Stomach (tissue), 4 donors: Measurements from ENCODE around the gene GPATCH2.

Experiments
- CTCF ChIP-seq, 7 experiments: fragments of 450-650 bp in 4 of 7; fragments of 200-600 bp in 3 of 7; sonication (generic) in 3 of 7; IDR thresholded peaks; one replicate each; pipeline ENCODE4 v1.5.1; 2016 to 2019; ENCODE audit warnings: antibody characterized with exemption in 7 of 7, control low read depth in 2 of 7, mild to moderate bottlenecking in 1 of 7
- EP300 ChIP-seq: sonication (generic); formaldehyde crosslinking; IDR thresholded peaks from one replicate; pipeline ENCODE4 v1.6.1; 2017; ENCODE audit warnings: antibody characterized with exemption
- POLR2A ChIP-seq, 4 donors: fragments of 450-650 bp; IDR thresholded peaks; one replicate each; pipeline ENCODE4 v1.6.1; 2016; ENCODE audit warnings: antibody characterized with exemption in 4 of 4, control low read depth in 2 of 4, mild to moderate bottlenecking in 1 of 4, moderate library complexity in 1 of 4
- POLR2AphosphoS5 ChIP-seq, 3 donors: sonication (generic); formaldehyde crosslinking; IDR thresholded peaks; one replicate each; pipeline ENCODE4 v1.6.1; 2016; ENCODE audit warnings: antibody characterized with exemption in 3 of 3

- TF ChIP-seq CTCF (IDR thresholded peaks at IDR 0.05) (no peak), POLR2A (IDR thresholded peaks at IDR 0.05) (no peak), POLR2AphosphoS5 (IDR thresholded peaks at IDR 0.05) (no peak), EP300 (no peak)
Measured at GRCh38 chr1:217407534-217408001, 223.3 kb downstream of the GPATCH2 start.
